ENCODE results near the gene NOXO1.

The NOXO1 gene, protein sequence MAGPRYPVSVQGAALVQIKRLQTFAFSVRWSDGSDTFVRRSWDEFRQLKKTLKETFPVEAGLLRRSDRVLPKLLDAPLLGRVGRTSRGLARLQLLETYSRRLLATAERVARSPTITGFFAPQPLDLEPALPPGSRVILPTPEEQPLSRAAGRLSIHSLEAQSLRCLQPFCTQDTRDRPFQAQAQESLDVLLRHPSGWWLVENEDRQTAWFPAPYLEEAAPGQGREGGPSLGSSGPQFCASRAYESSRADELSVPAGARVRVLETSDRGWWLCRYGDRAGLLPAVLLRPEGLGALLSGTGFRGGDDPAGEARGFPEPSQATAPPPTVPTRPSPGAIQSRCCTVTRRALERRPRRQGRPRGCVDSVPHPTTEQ
- long read RNA-seq, donor 1: 0 reads
- long read RNA-seq, donor 2: 0 reads
- long read RNA-seq, donor 3: 0 reads
- long read RNA-seq, donor 4: 0 reads
- long read RNA-seq, donor 5: 0 reads
- long read RNA-seq, donor 6: 0 reads
- long read RNA-seq, donor 7: 0 reads
- long read RNA-seq, donor 8: 0 reads

DNA sequence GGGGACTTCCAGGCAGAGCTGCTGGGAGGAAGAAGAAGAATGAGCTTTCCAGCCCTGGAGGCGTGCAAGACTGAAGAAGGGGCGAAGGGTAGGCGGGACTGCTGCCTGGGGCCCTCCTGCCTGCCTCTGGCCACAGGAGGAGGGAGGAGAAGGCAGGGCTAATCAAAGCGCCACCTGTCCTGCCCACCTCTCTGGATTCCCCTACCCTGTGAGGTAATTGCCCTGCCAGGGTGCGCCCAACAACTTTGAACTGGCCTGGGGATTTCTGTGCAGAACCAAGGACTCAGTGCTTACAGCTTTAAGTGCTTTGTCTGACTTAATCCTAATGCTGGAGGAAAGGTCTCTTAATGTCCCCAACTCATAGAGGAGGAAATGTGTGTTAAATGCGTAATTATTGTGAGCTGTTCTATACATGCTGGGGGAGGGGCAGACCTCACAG lies at the start of gene NOXO1:
Gene NOXO1 (minus strand): TSS at position 72 of the 439 bp plus-strand sequence. CDS start 290 bp downstream, outside the sequence.
- DNase-seq: no peak

GRCh38 chr16:2030036-2030435 lies 48.8 kb upstream of the NOXO1 start:
- DNase-seq: no peak

DNA sequence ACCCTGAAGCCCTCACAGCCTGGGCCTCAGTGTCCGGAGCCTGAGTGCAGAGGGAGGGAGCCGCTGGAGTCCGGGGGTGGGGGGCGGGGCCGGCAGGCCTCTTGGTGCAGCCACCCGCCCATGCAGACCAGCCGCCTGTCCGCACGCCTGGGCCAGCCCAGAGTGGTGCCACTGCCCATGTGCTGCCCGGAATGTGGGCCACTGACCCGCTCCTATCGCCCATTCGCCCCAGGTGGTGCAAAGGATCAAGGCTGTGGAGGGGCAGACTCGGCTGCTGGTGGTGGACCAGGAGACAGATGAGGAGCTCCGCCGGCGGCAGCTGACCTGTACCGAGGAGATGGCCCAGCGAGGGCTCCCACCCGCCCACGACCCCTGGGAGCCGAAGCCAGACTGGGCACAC lies 48.1 kb upstream of the NOXO1 start:
- no peak for DNase-seq

DNA sequence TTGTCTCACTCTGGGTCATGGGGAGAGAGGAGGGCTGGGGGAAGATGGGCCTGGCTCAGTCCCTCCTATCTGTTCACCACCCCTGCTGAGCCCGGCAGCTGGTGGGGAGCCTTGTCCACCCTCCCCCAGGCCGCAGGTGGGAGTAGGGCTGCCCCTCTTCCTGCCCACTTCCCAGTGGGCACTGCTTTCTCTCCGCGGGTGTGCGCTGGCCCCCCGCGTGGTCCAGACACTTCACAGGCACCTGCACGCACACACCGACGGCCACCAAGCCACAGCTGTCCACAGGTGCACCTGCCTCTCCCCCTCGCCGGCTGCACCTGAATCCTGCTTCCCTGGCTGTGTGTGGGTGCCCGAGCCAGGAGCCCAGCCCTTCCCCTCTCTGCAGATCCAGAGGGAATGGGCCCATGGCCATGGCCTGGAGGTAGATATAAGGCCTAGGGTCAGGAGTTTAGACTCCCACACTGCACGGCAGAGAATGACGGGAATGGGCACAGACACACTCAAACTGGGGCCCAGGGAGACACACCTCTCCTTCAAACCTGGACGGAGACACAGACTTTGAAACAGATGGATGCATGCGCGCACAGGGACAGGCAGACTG lies 47.5 kb upstream of the NOXO1 start:
- DNase-seq: no peak

- no peak for DNase-seq
Observed at GRCh38 chr16:2028146-2028545, 46.9 kb upstream of the NOXO1 start.

- DNase-seq: peak; percentile 51
Observed at GRCh38 chr16:2027024-2028010, 46.0 kb upstream of the NOXO1 start.

GRCh38 chr16:2026461-2027023 lies 45.3 kb upstream of the NOXO1 start, which contains the start of gene NHERF2:
Gene NHERF2, plus strand, starts transcription at chr16:2026902. Its CDS starts 104 bp downstream, at chr16:2027006.
- peak; percentile 44 for DNase-seq

DNA sequence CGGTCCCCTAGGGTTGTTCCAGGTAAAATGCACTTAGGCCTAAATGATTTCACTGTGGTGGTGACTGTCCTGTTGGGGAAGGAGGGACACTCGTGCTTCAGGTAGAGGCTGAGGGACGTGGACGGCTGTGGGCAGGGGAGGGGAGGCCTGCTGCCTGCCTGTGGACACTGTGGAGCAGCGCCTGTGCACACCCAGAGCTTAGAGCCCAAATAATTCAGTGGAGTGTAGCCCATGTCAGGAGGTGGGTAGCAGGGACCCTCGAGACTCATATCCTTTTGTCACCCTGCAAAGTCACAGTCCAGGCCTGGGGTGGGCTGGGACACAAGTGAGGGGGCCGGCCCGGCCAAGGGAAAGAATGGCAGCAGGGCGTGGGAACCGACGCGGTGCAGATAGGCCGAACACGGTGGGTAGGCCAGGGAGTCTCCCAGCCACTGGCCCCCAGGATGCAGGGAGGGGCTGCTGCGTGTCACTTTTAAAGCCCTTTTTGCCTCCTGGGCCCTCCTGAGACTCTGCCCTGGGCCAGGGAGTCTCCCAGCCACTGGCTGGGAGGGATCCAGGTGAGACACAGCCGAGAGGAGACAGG lies 44.7 kb upstream of the NOXO1 start:
- no peak for DNase-seq

DNA sequence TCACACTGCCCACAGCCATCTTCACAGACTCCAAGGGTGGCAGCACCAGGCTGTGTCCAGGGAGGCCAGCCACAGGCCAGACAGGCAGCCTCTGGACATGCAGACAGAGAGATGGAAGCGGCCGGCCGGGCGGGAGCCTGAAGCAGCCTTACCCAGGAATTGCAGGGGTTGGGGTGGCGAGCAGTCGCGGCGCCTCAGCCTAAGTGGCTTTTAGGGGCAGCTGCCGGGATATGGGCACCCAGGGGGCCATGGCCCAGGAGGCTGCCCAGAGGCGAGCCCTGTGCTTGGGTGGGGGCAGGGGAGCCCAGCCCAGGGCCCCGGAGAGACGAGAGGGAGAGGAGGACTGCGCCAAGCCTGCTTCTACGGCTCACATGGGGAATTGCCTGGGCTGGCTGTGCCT lies 44.0 kb upstream of the NOXO1 start:
- no peak for DNase-seq

DNA sequence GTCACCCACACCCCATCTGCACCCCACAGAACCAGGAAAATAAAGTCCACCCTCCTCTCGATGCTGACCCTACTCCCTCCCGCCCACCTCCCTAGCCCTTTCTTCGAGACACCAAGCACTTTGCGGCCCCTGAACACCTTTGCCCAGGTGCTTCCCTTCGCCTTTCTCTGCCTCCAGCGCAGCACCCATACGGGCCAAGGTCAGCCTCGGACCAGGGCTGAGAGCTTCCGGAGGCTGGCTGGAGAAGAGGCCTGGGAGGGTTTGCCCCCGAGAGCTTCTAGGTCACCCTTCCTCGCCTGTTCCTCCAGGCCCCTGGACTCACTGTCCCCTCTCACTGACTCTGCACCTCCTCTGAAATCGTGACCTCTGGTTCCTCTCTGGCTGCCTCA lies 42.8 kb upstream of the NOXO1 start:
- no peak for DNase-seq

DNA sequence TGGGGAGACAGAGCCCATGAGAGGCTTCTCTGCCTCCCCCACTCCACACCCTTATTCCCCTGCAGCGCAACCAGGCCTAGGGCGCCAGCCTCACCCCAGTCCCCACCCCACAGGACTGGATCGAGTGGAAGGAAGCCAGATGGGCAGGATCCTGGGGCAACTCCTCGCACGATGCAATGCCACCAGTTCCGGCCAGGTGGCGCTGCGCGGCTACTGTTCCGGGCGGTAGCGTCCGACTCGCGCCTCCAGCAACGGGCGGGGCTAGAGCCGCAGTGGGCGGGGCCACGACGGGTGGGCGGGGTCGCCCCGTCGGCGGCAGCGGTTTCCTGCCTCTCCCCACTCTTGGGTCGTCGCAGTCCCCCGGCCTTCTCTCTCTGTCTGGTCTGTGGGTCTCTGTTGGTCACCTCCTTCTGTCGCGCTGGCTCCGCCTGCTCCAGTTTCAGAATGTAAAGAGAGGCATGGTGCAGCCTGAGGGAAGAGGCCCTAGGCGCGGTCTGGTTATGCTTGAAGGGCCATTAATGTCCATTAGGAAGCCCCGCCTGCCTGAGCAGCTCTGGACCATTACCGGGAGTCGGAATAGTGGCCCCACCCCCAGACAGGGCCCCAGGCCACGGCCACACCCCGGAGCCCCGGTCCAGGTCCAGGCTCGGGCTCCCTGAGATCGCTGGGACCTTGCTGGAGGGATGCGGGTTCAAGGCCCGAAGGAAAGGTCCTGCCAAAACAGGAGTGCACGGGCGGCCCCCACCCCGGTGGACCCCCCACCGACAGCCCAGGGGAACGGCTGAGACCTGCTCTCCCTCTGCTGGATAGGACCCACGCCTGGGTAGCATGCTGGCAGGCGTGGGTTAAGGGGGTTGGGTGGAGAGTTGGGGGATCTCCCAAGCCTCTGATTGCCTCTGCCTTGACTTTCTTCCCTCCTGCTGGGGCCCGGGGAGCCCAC lies 42.1 kb upstream of the NOXO1 start:
- peak; percentile 97 for DNase-seq

DNA sequence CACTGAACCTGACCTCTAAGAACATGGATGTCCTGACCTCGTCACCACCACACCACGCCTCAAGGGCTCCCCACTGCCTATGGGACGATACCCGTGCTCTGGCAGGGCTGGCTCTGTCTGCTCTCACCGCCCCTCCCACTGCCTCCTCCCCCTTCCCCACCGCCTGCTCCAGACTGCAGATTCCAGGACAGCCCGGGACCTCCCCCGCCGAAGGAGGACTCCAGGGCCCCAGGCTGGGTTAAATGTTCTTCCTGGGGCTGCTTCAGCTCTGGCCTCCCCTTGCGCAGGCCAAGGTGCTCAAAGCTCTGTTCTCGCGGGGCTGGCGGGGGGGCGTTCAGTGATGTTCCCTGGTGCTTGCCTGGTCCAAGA lies 41.4 kb upstream of the NOXO1 start:
- DNase-seq: no peak

DNA sequence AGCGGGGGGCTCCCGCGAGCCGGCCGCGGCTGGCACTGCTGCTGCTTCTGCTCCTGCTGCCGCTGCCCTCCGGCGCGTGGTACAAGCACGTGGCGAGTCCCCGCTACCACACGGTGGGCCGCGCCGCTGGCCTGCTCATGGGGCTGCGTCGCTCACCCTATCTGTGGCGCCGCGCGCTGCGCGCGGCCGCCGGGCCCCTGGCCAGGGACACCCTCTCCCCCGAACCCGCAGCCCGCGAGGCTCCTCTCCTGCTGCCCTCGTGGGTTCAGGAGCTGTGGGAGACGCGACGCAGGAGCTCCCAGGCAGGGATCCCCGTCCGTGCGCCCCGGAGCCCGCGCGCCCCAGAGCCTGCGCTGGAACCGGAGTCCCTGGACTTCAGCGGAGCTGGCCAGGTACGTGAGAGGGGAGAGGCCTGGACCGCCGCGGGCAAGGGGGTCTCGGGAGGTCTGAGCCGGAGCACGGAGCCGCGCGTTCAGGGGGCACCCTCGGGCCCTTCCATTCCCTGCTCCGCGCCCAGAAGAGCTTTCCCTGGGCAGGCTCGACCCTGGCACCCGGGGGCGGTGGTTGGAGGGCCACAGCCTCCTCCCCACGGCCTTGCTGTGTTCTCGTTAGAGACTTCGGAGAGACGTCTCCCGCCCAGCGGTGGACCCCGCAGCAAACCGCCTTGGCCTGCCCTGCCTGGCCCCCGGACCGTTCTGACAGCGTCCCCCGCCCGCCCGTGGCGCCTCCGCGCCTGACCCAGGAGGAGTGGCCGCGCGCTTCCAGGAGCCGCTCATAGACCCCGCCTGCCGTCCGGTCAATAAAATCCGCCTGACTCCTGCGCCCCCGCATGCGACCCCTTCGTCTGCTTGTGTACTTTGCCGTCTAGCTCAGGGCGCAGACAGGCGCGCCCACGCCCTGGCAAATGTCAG lies 38.9 kb upstream of the NOXO1 start:
- DNase-seq: peak; percentile 75

DNA sequence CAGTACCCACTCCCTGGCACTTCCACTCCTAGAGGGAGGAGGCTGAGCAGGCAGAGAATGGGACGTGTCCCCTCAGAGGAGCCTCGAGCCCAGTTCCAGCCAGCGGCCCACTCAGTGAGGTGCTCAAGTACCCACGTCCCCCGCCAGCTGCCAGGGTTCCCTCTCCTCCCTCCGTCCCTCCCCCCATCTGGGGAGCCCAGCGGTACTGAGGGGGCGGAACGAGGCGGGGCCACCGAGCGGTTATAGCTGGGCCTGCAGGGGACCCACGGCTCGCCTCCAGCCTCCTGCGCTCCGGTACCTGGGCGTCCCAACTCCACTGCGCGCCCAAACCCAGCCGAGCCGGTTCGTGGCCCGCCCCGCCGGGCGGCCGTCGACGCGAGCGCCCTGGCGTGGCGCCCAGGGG lies 38.2 kb upstream of the NOXO1 start, which contains the start of gene NPW:
Gene NPW (plus strand): TSS at position 268 of the 403 bp plus-strand sequence.
- DNase-seq: peak; percentile 34

- peak; percentile 11 for DNase-seq
Observed at GRCh38 chr16:2016407-2016922, 35.2 kb upstream of the NOXO1 start.

DNA sequence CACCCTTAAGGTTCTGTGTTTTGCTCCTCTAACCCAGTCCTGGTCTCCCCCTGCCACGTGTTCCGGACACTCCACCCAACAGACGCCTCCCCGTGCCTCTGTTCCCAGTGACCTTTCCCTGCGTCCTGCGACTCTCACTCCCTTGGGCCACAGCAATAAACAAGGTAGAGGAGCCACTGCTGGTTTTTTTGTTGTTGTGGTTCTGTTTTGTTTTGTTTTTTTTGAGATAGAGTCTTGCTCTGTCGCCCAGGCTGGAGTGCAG lies 34.6 kb upstream of the NOXO1 start:
- no peak for DNase-seq

- DNase-seq: no peak
Observed at GRCh38 chr16:2015117-2015946, 34.1 kb upstream of the NOXO1 start.

DNA sequence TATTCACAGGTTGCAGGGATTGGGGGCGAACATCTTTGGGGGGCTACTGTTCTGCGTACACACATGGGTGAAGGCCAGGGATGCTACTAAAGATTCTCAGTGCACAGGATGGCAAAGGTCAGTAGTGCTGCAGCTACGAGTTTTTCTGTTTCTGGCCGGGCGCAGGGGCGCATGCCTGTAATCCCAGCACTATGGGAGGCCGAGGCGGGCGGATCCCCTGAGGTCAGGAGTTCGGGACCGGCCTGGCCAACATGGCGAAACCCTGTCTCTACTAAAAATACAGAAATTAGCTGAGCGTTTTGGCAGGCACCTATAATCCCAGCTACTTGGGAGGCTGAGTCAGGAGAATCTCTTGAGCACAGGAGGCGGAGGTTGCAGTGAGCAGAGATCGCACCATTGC lies 32.3 kb upstream of the NOXO1 start:
- no peak for DNase-seq
